Measurements from ENCODE around the gene SERGEF. TPM values are rescaled to one million over a fixed set of nuclear protein-coding genes. Genes with fewer than 3 reads are reported as not detected.

The SERGEF gene
- total RNA-seq, 1 experiment from 2014 or later: 26.1 TPM

DNA sequence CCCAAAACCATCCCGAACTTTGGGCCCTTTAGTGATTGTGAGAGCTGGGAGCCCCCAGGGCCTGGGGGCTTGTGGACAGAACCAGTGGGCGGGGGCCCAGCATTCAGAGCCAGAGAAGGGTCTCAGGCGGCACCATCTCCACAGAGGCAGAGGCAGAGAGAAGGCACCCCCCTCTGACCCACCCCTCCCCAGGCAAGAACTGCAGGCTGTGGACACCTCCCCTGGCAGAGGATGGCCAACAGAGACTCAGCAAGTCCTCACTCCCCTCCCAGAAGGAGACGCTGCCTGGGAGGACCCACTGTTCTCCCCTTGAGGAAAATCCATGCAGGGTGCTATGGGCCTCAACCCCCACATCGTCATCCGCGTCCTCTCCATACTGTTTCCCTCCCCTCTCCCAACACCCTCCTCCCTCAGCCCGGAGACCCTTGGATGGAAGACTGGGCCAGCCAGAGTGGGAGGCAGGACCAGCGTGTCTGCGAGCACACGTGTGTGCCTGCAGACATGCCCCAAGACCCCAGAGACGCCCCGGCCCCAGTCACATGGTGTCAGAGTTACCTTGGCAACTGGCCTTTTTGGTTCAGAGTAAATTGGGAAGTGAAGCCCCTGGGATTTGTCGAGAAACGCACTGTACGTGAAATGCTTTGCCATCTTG lies 235.6 kb downstream of the SERGEF start:
- H3K9me3 Mint-ChIP-seq (ENCODE audit: unreplicated experiment): no peaks in the 10 kb centered on the region
- DNase-seq (ENCODE audit: unreplicated experiment): no peak
- no peak overlapping the region for H3K4me3 Mint-ChIP-seq (ENCODE audit: unreplicated experiment)
- peaks cover 10% of the 10 kb centered on the region for H3K27me3 Mint-ChIP-seq (ENCODE audit: insufficient read depth, unreplicated experiment)
- H3K36me3 Mint-ChIP-seq (ENCODE audit: insufficient read depth, unreplicated experiment): no peaks in the 10 kb centered on the region
- intact Hi-C loops (cut with micrococcal nuclease): no loop called here
- no peak overlapping the region for H3K27ac Mint-ChIP-seq (ENCODE audit: low read depth, unreplicated experiment)
- no peaks in the 10 kb centered on the region for H3K4me1 Mint-ChIP-seq (ENCODE audit: insufficient read depth, unreplicated experiment)
- no TSS peak for BruUV-seq (replicated peaks)
- POLR2A ChIA-PET: no interaction called here
- CTCF ChIA-PET: no interaction called here
- TF ChIP-seq, protein P1, sequence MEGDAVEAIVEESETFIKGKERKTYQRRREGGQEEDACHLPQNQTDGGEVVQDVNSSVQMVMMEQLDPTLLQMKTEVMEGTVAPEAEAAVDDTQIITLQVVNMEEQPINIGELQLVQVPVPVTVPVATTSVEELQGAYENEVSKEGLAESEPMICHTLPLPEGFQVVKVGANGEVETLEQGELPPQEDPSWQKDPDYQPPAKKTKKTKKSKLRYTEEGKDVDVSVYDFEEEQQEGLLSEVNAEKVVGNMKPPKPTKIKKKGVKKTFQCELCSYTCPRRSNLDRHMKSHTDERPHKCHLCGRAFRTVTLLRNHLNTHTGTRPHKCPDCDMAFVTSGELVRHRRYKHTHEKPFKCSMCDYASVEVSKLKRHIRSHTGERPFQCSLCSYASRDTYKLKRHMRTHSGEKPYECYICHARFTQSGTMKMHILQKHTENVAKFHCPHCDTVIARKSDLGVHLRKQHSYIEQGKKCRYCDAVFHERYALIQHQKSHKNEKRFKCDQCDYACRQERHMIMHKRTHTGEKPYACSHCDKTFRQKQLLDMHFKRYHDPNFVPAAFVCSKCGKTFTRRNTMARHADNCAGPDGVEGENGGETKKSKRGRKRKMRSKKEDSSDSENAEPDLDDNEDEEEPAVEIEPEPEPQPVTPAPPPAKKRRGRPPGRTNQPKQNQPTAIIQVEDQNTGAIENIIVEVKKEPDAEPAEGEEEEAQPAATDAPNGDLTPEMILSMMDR (IDR thresholded peaks at IDR 0.05; ENCODE audit: unreplicated experiment): no peak

DNA sequence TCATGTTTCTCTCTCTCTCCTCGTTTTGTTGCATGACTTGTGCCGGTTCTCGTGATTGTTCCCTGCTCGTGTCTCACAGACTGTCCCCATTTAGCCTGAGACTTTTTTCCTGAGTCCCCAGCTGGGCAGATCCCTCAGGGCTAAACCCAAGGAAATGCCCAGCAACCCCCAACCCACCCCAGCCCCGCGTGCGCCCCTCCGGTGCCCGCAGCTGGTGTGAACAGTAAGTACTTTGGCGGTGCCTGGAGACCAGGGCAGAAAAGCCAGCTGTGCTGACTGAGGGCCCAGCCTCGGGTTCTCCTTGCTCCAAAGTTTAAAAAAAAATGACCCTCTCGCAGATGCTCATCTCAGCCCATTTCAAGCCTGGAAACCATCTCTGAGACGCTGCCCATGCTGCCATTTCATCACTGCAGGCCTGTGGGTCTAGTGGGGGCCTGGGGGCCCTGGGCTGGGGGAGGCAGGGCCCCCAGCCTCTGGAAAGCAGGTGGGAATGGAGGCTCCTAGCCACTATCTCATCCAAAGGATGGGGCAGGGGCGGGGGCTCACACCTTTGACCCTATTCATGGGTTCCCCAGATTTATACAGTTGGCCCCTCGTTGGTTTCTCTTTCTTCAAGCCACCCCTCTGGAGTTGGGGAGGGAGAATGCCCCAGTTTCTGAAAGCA lies 236.5 kb downstream of the SERGEF start:
- TF ChIP-seq, protein P1 (IDR thresholded peaks at IDR 0.05; ENCODE audit: unreplicated experiment): no peak
- CTCF ChIA-PET: no interaction called here
- Mint-ChIP-seq H3K27ac (ENCODE audit: low read depth, unreplicated experiment) (no peak overlapping the region), H3K27me3 (ENCODE audit: insufficient read depth, unreplicated experiment) (peaks cover 10% of the 10 kb centered on the region), H3K36me3 (ENCODE audit: insufficient read depth, unreplicated experiment) (no peaks in the 10 kb centered on the region), H3K4me1 (ENCODE audit: insufficient read depth, unreplicated experiment) (no peaks in the 10 kb centered on the region), H3K4me3 (ENCODE audit: unreplicated experiment) (no peak overlapping the region), H3K9me3 (ENCODE audit: unreplicated experiment) (no peaks in the 10 kb centered on the region)
- no TSS peak for BruUV-seq (replicated peaks)
- POLR2A ChIA-PET: no interaction called here
- intact Hi-C loops (cut with micrococcal nuclease): no loop called here
- no peak for DNase-seq (ENCODE audit: unreplicated experiment)

DNA sequence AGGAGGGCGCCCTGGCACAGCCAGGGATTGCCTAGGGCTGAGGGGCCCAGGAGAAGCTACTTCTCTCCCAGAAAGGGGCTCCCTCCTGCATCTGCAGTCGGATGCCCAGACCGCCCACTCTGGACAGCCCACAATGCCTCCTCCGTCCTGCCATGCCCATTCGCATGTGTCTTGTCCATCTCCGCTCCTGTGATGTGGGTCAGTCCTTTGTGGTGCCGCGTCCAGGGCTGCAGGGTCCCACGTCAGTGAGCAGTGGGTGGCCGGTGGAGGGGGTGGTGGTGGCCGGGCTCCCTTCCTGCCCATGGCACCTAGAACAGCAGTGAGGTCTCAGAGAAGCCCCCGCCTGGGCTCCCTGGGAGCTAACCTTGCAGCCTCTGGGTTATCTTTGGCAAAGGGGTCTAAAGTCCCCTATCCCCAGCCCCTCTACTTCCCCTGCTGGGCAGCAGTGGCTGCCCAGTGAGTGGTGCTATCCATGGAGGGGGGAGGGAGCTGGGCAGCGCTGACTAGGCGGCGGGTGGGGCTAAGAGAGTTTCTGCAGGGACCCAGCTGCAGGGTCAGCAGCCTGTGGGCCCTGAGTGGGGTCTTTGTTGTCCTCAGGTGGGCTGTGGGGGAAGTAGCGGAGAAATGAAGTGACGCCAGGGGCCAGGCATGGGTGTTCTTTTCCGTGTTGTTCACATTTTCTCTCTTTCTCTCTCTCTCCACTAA lies 237.2 kb downstream of the SERGEF start:
- intact Hi-C loops (cut with micrococcal nuclease): no loop called here
- no peak for DNase-seq (ENCODE audit: unreplicated experiment)
- no TSS peak for BruUV-seq (replicated peaks)
- POLR2A ChIA-PET: no interaction called here
- Mint-ChIP-seq H3K4me3 (ENCODE audit: unreplicated experiment) (no peak overlapping the region), H3K27me3 (ENCODE audit: insufficient read depth, unreplicated experiment) (peaks cover 10% of the 10 kb centered on the region), H3K9me3 (ENCODE audit: unreplicated experiment) (no peaks in the 10 kb centered on the region), H3K27ac (ENCODE audit: low read depth, unreplicated experiment) (peak overlapping the region; percentile 53), H3K36me3 (ENCODE audit: insufficient read depth, unreplicated experiment) (no peaks in the 10 kb centered on the region), H3K4me1 (ENCODE audit: insufficient read depth, unreplicated experiment) (no peaks in the 10 kb centered on the region)
- TF ChIP-seq, protein P1 (IDR thresholded peaks at IDR 0.05; ENCODE audit: unreplicated experiment): no peak
- CTCF ChIA-PET: interaction anchor here (0.6 kb wide), 1 partner anchor 13 kb away, joined by 3 read pairs; no protein-coding TSS in a partner anchor

DNA sequence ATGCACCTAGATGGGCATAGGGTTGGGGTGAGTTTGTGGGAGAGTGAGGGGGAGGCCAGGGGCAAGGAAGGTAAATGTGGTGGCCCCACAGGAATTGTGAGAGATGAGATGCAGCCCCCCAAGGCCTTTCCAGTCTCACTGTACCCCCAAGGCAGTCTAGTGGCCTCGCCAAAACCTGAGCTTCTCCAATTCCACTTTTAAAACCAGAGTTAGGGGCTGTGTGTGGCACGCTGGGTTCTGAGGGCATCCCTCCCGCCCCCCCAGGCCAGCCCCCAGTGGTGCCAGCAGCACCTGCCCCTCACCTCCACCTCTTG lies 237.9 kb downstream of the SERGEF start:
- intact Hi-C loops (cut with micrococcal nuclease): no loop called here
- Mint-ChIP-seq H3K27me3 (ENCODE audit: insufficient read depth, unreplicated experiment) (peaks cover 10% of the 10 kb centered on the region), H3K27ac (ENCODE audit: low read depth, unreplicated experiment) (peak overlapping the region; percentile 53), H3K4me1 (ENCODE audit: insufficient read depth, unreplicated experiment) (no peaks in the 10 kb centered on the region), H3K9me3 (ENCODE audit: unreplicated experiment) (no peaks in the 10 kb centered on the region), H3K36me3 (ENCODE audit: insufficient read depth, unreplicated experiment) (no peaks in the 10 kb centered on the region), H3K4me3 (ENCODE audit: unreplicated experiment) (no peak overlapping the region)
- ChIA-PET POLR2A (no interaction called here), CTCF (interaction anchor here (0.6 kb wide), 1 partner anchor 12 kb away, joined by 3 read pairs; no protein-coding TSS in a partner anchor)
- no TSS peak for BruUV-seq (replicated peaks)
- TF ChIP-seq, protein P1 (IDR thresholded peaks at IDR 0.05; ENCODE audit: unreplicated experiment): no peak
- no peak for DNase-seq (ENCODE audit: unreplicated experiment)
